ENCODE data around the gene TMEM151A.
"Not testable (repeated sequence)": the region's sequence is repeated elsewhere in the genome, so short reads cannot be mapped to it uniquely, and the experiment has no call there.

TMEM151A gene

DNA sequence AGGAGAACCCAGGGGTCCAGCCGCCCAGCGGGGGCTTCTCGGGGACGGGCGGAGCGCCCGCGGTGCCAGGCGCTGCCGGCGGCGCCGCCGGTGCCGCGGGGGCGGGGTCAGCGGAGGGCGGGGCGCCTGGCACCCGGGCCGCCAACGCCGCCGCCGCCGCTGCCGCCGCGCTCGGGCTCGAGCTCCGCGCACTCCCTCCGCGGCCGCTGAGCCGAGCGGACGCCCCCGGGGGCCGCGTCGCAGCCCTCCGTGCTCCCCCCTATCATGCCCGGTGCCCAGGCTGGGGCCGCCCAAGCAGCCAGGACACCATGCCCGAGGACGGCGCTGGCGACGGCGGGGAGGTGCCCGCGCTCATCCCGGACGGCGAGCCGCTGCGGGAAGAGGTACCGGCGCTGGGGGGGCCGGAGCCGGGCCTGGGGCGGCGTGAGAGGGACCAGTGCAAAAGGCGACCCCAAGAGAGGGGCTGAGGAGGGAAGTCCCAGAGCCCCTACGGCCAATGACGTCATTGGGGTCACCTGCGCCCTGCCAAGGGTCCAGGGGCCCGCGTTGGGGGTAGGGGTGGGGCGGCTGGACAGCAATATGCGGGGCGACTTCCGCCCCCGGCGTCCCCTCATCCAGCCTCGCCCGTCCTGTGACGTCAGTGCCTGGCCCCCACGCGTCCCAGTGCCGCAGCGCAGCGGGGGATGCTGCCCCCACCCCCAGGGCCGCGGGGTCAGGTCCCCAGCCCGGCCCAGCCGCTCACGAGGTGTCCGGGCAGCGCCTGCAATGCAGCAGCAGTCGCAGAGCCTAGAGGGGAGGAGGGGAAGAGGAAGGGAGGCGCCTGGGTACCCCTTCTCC lies at the start of gene TMEM151A:
Gene TMEM151A (plus strand): TSS at position 189 of the 837 bp plus-strand sequence. CDS start 120 bp downstream, at position 309.
- no peak for DNase-seq (ENCODE audit: low spot score)

DNA sequence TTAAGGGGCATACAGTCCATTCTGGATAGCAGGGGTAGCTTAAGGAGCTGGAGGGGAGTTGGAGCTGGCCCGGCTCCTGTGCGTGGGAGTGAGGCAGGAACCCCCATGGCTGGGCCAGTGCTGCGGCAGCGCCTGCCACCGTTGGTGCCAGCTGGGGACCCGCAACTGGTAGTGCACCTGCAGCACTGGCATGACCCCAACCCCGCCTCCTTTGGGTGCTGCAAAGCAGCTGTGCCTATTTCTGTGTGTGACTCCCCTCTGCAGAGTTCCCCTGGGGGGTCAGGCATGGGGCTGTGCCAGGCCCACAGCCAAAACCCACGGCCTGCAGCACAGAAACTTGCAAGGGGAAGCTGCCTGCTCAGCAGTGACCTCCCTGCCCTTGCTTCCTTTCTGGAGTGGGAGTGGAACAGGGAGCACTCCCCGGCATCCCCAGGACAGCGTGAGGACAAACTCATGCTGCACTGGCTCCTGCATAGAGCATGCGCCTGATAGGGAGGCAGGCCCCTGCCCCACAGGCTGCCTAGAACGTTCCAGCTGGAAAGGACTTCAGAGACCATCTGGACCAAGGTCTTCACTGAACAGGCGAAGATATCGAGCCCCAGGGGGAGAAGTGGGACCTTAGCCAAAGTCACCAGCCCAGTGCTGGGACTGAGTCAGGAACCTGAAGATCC lies 49.5 kb upstream of the TMEM151A start:
- DNase-seq (ENCODE audit: low spot score): no peak

DNA sequence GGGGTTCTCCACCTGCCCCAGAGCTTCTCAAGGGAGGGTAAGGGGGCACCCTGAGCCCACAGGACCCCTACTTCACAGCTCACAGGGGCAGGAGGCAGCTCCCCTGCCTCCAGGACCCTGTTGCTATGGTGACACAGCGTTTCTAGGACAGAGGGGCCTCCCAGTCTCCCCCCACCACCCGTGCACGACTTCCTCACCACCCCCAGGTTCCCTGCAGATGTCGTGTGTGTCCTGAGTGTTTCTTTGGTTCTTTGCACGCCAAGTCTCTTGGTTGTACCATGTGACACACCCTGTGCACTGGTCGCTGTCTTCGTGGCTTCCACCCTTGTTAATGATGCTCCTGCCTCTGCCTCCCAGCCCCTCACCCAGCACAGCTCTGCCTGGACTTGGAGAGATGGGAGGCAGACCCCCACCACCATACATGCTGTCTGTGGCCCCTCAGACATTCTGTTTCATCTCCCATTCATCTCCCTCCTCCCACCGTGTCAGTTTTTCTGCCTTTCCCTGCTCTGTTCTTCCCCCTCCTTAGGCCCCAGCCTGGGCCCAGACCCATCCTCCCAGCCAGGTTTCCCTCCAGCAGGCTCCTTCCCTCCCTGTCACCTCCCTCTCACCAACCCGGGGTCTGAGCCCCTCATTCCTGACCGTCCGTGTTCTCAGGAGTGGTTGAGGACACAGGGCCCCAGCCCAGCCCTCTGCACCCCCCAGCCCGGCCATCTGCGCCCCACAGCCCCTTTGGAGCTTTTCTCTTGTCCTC lies 47.7 kb upstream of the TMEM151A start:
- DNase-seq (ENCODE audit: low spot score): no peak

DNA sequence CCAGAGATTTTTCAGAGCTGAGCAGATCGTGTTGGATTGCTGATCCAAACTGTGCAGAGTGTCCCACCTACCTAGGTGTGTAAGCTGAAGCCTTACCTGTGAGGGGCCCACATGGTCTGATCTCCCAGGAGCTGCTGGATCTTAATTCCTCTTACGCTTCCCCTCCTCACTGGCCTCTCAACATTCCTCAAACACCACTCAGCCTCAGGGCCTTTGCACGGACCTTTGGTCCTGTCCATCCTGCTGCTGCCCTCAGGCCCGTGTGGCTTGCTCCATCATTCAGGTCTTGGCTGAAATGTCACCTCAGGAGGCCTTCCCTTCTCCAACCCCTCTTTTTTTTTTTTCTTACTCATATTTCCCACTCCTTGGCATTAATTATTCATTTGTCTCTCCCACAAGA lies 44.4 kb upstream of the TMEM151A start:
- no peak for DNase-seq (ENCODE audit: low spot score)

DNA sequence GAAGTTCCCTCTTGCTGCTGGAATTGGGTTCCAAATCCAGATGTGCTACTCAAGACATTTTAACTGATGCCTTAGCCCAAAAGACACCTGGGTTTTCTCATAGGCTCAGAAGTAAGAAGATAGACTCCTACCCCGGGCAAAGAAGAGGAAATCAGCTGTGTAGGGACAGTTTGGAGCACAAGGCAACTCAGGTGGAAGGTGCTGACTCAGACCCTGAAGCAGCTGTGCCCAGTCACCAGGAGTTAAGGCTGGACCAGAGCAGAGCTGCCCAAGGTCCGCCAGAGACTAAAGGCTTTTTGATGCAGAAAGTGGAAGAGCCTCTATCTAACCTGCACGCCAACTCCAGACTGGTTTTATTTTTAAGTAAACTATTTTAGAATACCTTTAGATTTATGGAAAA lies 43.9 kb upstream of the TMEM151A start:
- no peak for DNase-seq (ENCODE audit: low spot score)

DNA sequence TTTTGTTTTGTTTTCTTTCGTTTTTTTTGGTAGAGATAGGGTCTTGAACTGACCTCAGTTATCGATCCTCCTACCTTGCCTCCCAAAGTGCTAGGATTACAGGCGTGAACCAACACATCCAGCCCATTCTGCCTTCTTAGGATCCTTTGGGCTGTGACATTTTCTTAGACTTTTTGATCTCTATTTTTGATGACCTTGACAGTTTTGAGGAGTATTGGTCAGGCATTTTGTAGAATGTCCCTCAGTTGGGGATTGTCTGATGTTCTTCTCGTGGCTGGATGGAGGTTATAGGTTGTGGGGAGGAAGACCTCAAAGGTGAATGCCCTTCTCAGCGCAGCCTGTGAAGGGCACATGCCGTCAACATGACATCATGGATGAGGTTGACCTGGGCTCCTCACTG lies 42.8 kb upstream of the TMEM151A start:
- no peak for DNase-seq (ENCODE audit: low spot score)

DNA sequence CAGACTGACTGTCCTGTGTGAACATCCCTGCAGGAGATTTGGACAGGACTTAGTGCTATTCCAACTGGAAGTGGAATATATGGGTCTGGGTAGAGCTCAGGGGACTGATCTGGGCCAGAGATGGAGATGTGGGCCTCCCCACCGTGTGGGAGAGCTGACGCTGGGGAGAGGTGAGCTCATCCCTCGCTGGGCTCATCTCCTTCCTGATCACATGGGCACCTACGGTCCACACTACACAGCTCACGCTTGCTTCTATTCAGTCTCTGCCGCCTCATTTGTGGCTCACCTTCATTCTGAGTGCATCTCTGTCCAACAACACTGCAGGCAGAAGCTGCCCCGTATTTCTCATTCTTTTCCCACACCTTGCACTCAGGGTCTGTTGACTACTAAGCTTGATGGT lies 39.9 kb upstream of the TMEM151A start:
- DNase-seq (ENCODE audit: low spot score): no peak

DNA sequence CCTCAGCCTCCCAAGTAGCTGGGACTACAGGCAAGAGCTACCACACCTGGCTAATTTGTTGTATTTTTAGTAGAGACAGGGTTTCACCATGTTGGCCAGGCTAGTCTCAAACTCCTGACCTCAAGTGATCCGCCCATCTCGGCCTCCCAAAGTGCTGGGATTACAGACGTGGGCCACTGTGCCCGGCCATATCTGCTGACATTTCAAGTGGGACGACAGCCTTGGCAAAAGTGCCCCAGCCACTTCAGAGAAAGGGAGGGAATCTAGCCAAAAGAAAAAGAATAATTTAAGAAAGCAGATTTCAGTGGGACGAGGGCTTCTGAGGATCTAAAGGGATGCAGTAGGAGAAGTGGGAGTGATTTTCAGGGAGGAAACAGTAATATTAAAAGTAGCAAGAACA lies 38.6 kb upstream of the TMEM151A start:
- not testable (repeated sequence) for DNase-seq (ENCODE audit: low spot score)

DNA sequence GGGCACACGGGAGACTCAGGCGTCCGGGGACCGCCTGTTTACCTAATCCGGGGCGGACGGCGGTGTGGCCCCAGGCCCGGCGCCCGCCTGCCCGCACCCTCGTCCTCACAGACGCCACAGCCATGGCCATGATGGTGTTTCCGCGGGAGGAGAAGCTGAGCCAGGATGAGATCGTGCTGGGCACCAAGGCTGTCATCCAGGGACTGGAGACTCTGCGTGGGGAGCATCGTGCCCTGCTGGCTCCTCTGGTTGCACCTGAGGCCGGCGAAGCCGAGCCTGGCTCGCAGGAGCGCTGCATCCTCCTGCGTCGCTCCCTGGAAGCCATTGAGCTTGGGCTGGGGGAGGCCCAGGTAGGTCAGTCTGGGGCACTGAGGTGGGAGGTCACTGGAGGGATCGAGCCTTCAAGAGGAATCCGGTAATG lies 33.2 kb upstream of the TMEM151A start:
- DNase-seq (ENCODE audit: low spot score): no peak

DNA sequence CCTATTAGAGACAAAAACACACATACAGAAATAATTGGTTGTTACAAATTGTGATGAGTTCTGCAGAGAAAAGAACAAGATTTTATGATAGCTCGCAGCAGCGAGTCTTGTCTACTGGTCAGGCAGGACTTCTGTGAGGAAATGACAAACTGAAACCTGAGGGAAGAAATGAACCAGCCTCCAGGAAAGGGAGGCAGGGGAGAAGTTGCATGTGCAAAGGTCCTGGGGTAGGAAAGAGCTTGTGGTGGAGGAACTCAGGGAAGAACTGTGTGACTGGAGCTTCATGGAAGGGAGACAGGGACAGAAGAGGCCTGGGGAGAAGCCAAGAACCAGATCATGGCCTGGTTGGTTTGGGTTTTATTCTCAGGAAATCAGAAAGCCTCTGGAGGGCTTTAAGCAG lies 32.5 kb upstream of the TMEM151A start:
- no peak for DNase-seq (ENCODE audit: low spot score)

DNA sequence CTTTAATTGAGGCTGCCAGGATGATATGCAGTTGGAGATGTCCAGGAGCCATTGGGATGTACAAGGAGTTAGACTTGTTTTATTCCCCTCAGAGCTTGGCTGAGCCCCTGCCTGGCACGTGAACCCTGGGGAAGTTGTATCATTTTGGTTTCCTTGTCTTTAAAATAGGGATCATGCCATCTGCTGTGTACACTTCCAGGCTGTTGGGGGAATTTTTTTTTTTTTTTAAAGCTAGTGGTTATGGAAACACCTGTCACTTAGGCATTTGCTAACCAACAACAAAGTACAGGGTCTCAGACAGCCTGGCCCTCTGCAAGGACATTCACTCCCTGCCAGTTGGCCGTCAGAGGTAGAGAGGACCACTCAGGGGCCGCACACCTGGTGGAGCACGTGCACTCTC lies 31.7 kb upstream of the TMEM151A start:
- DNase-seq (ENCODE audit: low spot score): no peak

DNA sequence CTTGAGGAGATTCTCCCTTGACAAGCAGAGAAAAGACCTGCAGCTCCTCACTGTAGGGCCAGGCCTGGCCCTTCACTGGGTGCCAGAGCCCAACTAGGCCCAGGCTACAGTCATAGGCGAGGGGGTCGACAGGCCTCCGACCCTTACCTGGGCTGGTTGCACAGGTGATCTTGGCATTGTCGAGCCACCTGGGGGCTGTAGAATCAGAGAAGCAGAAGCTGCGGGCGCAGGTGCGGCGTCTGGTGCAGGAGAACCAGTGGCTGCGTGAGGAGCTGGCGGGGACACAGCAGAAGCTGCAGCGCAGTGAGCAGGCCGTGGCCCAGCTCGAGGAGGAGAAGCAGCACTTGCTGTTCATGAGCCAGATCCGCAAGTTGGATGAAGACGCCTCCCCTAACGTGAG lies 30.1 kb upstream of the TMEM151A start:
- DNase-seq (ENCODE audit: low spot score): no peak

DNA sequence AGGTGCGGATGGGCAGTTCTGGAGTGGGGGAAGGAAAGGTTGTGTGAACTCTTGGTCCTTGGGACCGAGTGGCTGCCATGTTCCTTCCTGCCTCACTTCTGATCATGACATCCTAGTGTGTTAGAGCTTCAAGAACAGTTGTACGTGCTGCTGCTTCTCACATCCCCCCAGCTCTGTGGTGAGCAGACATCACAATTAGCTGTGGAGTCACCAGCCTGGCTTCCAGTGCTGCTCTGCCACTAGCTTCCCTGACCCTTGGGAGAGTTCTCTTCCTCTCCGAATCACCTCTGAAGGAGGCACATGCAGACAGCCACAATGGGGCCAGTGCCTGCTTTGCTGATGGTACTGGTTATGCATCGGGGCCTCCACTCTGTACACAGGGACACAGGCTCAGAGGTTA lies 29.5 kb upstream of the TMEM151A start:
- no peak for DNase-seq (ENCODE audit: low spot score)

DNA sequence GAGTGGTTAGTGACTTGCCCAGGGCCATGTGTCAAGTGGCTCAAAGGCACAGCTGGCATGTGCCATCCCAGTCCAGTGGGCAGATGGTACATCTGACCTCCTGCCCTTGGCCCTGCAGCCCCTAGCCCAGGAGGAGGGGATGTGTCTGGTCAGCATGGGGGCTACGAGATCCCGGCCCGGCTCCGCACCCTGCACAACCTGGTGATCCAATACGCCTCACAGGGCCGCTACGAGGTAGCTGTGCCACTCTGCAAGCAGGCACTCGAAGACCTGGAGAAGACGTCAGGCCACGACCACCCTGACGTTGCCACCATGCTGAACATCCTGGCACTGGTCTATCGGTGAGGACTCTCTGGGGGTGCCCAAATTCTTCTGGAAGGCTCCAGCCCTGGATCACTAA lies 29.0 kb upstream of the TMEM151A start:
- no peak for DNase-seq (ENCODE audit: low spot score)

DNA sequence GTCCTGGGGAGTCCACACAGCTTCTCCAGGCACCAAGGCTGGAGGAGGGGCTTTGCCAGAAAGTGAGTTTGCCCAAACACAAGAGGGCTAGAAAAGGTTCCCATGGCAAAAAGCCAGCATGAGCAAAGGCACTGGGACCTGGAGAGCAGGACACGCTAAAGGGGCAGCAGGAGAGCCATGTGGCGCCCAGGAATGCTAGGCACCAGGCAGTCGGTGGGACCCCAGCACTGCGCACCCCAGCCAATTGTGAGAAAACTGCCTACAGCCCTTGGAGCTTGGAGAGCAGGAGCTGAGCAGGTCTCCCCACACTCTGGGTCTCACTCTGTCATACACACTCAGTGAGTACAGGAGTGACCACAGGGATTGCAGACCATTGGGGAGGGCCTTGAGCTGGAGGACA lies 28.5 kb upstream of the TMEM151A start:
- no peak for DNase-seq (ENCODE audit: low spot score)

DNA sequence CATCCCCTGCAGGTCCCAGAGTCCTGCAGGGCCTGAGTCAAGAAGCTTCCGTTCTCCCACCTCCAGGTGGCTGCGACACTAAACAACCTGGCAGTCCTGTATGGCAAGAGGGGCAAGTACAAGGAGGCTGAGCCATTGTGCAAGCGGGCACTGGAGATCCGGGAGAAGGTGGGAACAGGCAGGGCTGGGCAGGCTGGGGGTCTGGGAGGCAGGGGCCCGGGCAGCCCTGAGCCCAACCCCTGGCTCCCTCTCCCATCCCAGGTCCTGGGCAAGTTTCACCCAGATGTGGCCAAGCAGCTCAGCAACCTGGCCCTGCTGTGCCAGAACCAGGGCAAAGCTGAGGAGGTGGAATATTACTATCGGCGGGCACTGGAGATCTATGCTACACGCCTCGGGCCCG lies 27.9 kb upstream of the TMEM151A start:
- no peak for DNase-seq (ENCODE audit: low spot score)

DNA sequence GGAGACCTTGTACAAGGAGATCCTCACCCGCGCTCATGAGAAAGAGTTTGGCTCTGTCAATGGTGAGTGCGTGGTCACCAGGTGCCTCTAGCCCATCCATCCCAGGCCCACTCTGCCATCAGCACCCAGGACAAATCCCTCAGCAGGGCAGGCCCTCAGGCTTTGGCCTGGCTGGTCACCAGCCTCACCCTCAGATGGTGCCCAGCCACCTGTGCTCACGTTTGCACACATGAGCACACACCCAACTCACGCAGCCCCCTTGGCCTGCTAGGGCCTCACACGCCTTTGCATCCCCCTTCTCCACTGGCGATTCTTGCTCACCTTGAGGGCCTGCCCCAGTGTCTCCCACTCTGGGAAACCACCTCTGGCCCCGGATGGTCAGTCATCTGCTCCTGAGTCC lies 27.3 kb upstream of the TMEM151A start:
- DNase-seq (ENCODE audit: low spot score): no peak

DNA sequence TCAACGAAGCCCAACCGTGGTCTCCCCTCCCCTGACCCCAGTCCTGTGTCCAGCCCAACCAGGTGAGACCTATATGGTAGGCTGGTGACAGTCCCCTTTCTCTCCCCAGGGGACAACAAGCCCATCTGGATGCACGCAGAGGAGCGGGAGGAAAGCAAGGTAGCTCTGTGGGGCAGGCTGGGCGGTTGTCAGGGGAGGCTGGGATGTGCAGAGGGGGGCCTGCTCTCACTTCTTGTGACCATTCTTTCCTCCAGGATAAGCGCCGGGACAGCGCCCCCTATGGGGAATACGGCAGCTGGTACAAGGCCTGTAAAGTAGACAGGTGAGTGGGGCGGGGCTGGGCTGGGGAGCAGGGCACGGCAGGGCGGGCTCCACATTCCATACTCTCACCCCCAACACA lies 26.8 kb upstream of the TMEM151A start:
- DNase-seq (ENCODE audit: low spot score): peak; percentile 37

DNA sequence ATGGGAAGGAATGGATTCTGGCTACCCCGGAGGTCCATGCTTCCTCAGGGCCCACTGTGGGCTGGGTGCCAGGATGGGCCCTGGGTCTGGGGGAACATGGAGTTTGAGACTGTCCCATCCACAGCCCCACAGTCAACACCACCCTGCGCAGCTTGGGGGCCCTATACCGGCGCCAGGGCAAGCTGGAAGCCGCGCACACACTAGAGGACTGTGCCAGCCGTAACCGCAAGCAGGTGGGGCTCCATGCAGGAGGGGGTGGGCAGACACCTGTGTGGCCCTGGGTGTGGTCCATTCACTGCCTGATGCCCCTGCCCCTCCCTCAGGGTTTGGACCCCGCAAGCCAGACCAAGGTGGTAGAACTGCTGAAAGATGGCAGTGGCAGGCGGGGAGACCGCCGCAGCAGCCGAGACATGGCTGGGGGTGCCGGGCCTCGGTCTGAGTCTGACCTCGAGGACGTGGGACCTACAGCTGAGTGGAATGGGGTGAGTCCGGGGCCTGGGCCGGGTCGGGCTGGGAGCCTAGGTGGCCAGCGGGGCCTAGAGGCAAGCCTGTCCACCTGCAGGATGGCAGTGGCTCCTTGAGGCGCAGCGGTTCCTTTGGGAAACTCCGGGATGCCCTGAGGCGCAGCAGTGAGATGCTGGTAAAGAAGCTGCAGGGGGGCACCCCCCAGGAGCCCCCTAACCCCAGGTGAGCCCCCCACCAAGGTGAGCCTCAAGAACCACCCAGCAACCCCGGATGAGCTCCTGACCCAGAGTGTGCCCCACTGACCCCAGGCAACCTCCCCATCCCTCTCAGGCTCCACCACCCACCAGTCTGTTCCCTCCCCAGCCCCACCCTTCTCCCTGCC lies 25.9 kb upstream of the TMEM151A start:
- no peak for DNase-seq (ENCODE audit: low spot score)

DNA sequence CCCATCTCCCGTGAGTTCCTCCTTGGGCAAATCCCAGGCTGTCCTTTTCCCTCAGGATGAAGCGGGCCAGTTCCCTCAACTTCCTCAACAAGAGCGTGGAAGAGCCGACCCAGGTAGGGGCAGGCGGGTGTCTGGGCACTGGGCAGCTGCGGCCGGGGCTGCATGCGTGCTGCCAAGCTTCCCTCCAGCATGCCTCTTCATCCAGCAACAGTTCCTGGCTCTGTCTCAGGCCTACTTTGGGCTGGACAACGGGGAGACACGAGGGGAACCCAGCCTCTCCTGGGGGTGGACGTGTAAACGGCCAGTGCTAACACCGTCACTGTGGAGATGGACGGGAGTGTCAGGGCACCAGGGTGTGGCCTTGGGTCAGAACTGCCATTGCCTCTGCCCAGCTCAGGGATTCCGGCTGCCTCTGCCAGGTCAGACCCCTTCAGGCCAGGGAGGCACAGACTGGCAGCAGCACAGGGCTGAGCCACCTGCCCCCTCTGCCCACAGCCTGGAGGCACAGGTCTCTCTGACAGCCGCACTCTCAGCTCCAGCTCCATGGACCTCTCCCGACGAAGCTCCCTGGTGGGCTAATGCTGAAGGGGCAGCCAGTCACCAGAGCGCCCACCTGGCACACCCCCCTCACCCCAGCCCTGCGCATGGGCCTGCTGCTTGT lies 25.2 kb upstream of the TMEM151A start:
- DNase-seq (ENCODE audit: low spot score): no peak

DNA sequence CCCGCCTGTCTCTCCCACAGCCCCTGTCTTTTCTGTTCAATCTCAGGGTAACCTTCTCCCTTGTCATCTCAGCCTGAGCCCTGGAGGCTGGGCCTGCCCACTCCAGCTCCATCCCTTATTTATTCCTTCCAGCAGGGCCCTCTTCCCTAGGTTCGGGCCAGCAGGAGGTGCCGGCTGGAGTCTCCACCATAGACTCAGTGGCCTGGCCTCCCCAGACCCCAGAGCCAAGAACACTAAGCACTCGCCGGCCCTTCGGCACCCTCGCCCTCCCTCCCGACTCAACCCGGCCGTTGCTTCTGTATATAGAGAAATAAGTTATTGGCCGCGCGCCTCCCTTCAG lies 24.7 kb upstream of the TMEM151A start:
- no peak for DNase-seq (ENCODE audit: low spot score)

Data from hematopoietic multipotent progenitor cell treated with erythropoietin and hydrocortisone succinate and interleukin-3 and kit ligand, for 17 days (in vitro differentiated cells).